PC-3 (cell line): ENCODE data around the gene PSMD1. TPM values are rescaled to one million over a fixed set of nuclear protein-coding genes. Genes with fewer than 3 reads are reported as not detected.

ENCODE experiments used
- ATAC-seq: fragments of 200-7000 bp; cut with Tn5 transposase; 2 replicates; pipeline ENCODE4 v1.9.1; 2020; ENCODE audit warnings: mild to moderate bottlenecking, moderate library complexity
- BruUV-seq: library from RNA; stranded (reverse); fragments of 400-500 nt; replicated peaks from 2 replicates; lab custom pipeline; 2021; lab: Mats Ljungman, UMichigan
- CTCF ChIA-PET: fragments of 300-600 bp; sonication (Branson Sonifier 250); formaldehyde crosslinking; loops from one replicate; lab custom pipeline; 2022; ENCODE audit warnings: antibody characterized with exemption; lab: Charles Lee
- POLR2A ChIA-PET: fragments of 300-600 bp; sonication (Branson Sonifier 250); formaldehyde crosslinking; loops from one replicate; lab custom pipeline; 2022; ENCODE audit warnings: antibody characterized with exemption; ENCODE audit not compliant: unreplicated experiment; lab: Charles Lee
- DNase-seq: peaks from one replicate; pipeline ENCODE4 v3.0.0-alpha.2; 2015
- H2AFZ ChIP-seq: fragments of 300-600 bp; sonication (generic); 2 replicates; pipeline ENCODE4 v1.6.0; 2016; ENCODE audit warnings: antibody characterized with exemption, low read length
- H3F3A ChIP-seq: fragments of 300-600 bp; sonication (generic); one replicate; pipeline ENCODE4 v1.6.0; 2017; ENCODE audit warnings: antibody characterized with exemption, low read length, control low read depth, mild to moderate bottlenecking; ENCODE audit not compliant: unreplicated experiment
- H3K27ac ChIP-seq: fragments of 300-600 bp; sonication (generic); 2 replicates; pipeline ENCODE4 v1.5.1; 2016; ENCODE audit warnings: mild to moderate bottlenecking, low read length
- H3K27me3 ChIP-seq: fragments of 300-600 bp; sonication (generic); 2 replicates; pipeline ENCODE4 v1.6.1; 2016; ENCODE audit warnings: low read length, mixed read lengths
- H3K36me3 ChIP-seq: fragments of 300-600 bp; sonication (generic); 2 replicates; pipeline ENCODE4 v1.6.1; 2016; ENCODE audit warnings: low read depth, mixed run types, low read length, mixed read lengths
- H3K4me1 ChIP-seq: fragments of 300-600 bp; sonication (generic); 2 replicates; pipeline ENCODE4 v1.5.1; 2016; ENCODE audit warnings: low read length; ENCODE audit not compliant: insufficient read depth
- H3K4me2 ChIP-seq: fragments of 300-600 bp; sonication (generic); 2 replicates; pipeline ENCODE4 v1.6.0; 2016; ENCODE audit warnings: low read length
- H3K4me3 ChIP-seq: fragments of 300-600 bp; sonication (generic); 2 replicates; pipeline ENCODE4 v1.5.1; 2016; ENCODE audit warnings: mild to moderate bottlenecking, low read length, mixed read lengths
- H3K79me2 ChIP-seq: fragments of 300-600 bp; sonication (generic); 2 replicates; pipeline ENCODE4 v1.6.1; 2017; ENCODE audit warnings: low read length, mixed read lengths
- H3K9ac ChIP-seq: fragments of 300-600 bp; sonication (generic); 2 replicates; pipeline ENCODE4 v1.6.0; 2016; ENCODE audit warnings: mild to moderate bottlenecking, low read length
- H3K9me2 ChIP-seq: fragments of 300-600 bp; sonication (generic); replicated peaks from 2 replicates; pipeline ENCODE4 v1.6.1; 2016; ENCODE audit warnings: mixed run types, low read length, mixed read lengths
- H3K9me3 ChIP-seq: fragments of 300-600 bp; sonication (generic); 2 replicates; pipeline ENCODE4 v1.6.1; 2016; ENCODE audit warnings: low read length, mixed read lengths
- H4K20me1 ChIP-seq: fragments of 300-600 bp; sonication (generic); 2 replicates; pipeline ENCODE4 v1.6.1; 2016; ENCODE audit warnings: low read length, mixed read lengths
- CTCF ChIP-seq: fragments of 300-600 bp; sonication (generic); conservative IDR thresholded peaks from 2 replicates; pipeline ENCODE4 v1.5.1; 2017; ENCODE audit warnings: antibody characterized with exemption, low read depth, mild to moderate bottlenecking, low read length
- EZH2 ChIP-seq: fragments of 300-600 bp; sonication (generic); IDR thresholded peaks from one replicate; pipeline ENCODE4 v1.6.1; 2017; ENCODE audit warnings: antibody characterized with exemption, mild to moderate bottlenecking, low read length; ENCODE audit not compliant: unreplicated experiment
- EZH2phosphoT487 ChIP-seq: fragments of 300-600 bp; sonication (generic); IDR thresholded peaks from 2 replicates; pipeline ENCODE4 v1.6.1; 2018; ENCODE audit warnings: mild to moderate bottlenecking, antibody characterized with exemption, low read length, borderline replicate concordance
- intact Hi-C: fragments of 100-400 bp; cut with micrococcal nuclease; formaldehyde crosslinking; loops from 2 replicates; pipeline ENCODE4 v1.9.0; 2023
- total RNA-seq: library from RNA; depleted of rRNA; stranded (reverse); fragments of >200 nt; gene quantifications from 2 replicates; pipeline ENCODE4 v1.2.3, GENCODE V29; 2014

The PSMD1 gene
- total RNA-seq, 1 experiment from 2014 or later: 154 TPM

- Histone ChIP-seq H3K27me3 (no peaks in the 10 kb centered on the region), H2AFZ (no peak overlapping the region), H3K79me2 (no peaks in the 10 kb centered on the region), H3K4me1 (no peaks in the 10 kb centered on the region), H3K36me3 (peaks cover 65% of the 10 kb centered on the region), H3K9ac (no peak overlapping the region), H3K9me3 (no peaks in the 10 kb centered on the region), H3K27ac (no peak overlapping the region), H4K20me1 (no peaks in the 10 kb centered on the region), H3K4me2 (no peak overlapping the region), H3F3A (no peaks in the 10 kb centered on the region), H3K9me2 (no peaks in the 10 kb centered on the region), H3K4me3 (no peak overlapping the region)
- no peak for DNase-seq
- ChIA-PET CTCF (no interaction called here), POLR2A (no interaction called here)
- no TSS peak for BruUV-seq
- TF ChIP-seq EZH2phosphoT487: no peak
- ATAC-seq: no peak
- intact Hi-C loops: no loop called here
Measured at GRCh38 chr2:231168460-231169139, 111.9 kb downstream of the PSMD1 start.

GRCh38 chr2:231169488-231169887 lies 112.8 kb downstream of the PSMD1 start:
- BruUV-seq: no TSS peak
- TF ChIP-seq EZH2phosphoT487: no peak
- TF ChIP-seq EZH2: no peak
- no peak for DNase-seq
- Histone ChIP-seq H3K27me3 (no peaks in the 10 kb centered on the region), H3K79me2 (no peaks in the 10 kb centered on the region), H3F3A (no peaks in the 10 kb centered on the region), H3K36me3 (peaks cover 69% of the 10 kb centered on the region), H3K4me1 (no peaks in the 10 kb centered on the region), H3K27ac (no peak overlapping the region), H3K4me2 (no peak overlapping the region), H3K9me2 (no peaks in the 10 kb centered on the region), H3K9me3 (no peaks in the 10 kb centered on the region), H2AFZ (no peak overlapping the region), H4K20me1 (no peaks in the 10 kb centered on the region), H3K4me3 (no peak overlapping the region), H3K9ac (no peak overlapping the region)
- no peak for ATAC-seq
- ChIA-PET CTCF (no interaction called here), POLR2A (no interaction called here)
- intact Hi-C loops: no loop called here

- Histone ChIP-seq H3K27me3 (no peaks in the 10 kb centered on the region), H4K20me1 (no peaks in the 10 kb centered on the region), H3K4me1 (no peaks in the 10 kb centered on the region), H3K9me2 (no peaks in the 10 kb centered on the region), H3K36me3 (peaks cover 69% of the 10 kb centered on the region), H3F3A (no peaks in the 10 kb centered on the region), H3K79me2 (no peaks in the 10 kb centered on the region), H3K9ac (no peak overlapping the region), H3K4me3 (no peak overlapping the region), H3K9me3 (no peaks in the 10 kb centered on the region), H2AFZ (no peak overlapping the region), H3K27ac (no peak overlapping the region), H3K4me2 (no peak overlapping the region)
- TF ChIP-seq EZH2 (no peak), CTCF (no peak), EZH2phosphoT487 (no peak)
- POLR2A ChIA-PET: no interaction called here
- BruUV-seq: no TSS peak
- CTCF ChIA-PET: no interaction called here
- no peak for ATAC-seq
- intact Hi-C loops: no loop called here
- no peak for DNase-seq
Measured at GRCh38 chr2:231170055-231170454, 113.4 kb downstream of the PSMD1 start.
